ENCODE measurements around the gene BEND6. TPM values are rescaled to one million over a fixed set of nuclear protein-coding genes. Genes with fewer than 3 reads are reported as not detected.
"Not testable (repeated sequence)": the region's sequence is repeated elsewhere in the genome, so short reads cannot be mapped to it uniquely, and the experiment has no call there.

Gene BEND6
- total RNA-seq, 1 experiment from 2014 or later = 0.58 TPM

GRCh38 chr6:57040011-57040410 lies 85.1 kb downstream of the BEND6 start:
- Histone ChIP-seq H3K9me2 (replicated peaks; ENCODE audit: low read length) (no peaks in the 10 kb centered on the region), H3F3A (ENCODE audit: low read length, unreplicated experiment) (no peaks in the 10 kb centered on the region), H3K27ac (ENCODE audit: low read length) (no peak overlapping the region), H3K9me3 (ENCODE audit: low read length) (no peaks in the 10 kb centered on the region), H3K27me3 (ENCODE audit: low read length) (no peaks in the 10 kb centered on the region), H3K4me2 (ENCODE audit: low read length) (no peak overlapping the region), H3K9ac (ENCODE audit: low read length) (no peak overlapping the region), H3K79me2 (ENCODE audit: low read length) (no peaks in the 10 kb centered on the region), H2AFZ (ENCODE audit: low read length) (no peak overlapping the region), H3K36me3 (ENCODE audit: low read depth, low read length) (no peaks in the 10 kb centered on the region), H3K4me1 (ENCODE audit: insufficient read depth, low read length) (no peaks in the 10 kb centered on the region), H3K4me3 (ENCODE audit: low read length) (no peak overlapping the region), H4K20me1 (ENCODE audit: low read length) (no peaks in the 10 kb centered on the region)
- intact Hi-C loops (cut with micrococcal nuclease) = no loop called here
- POLR2A ChIA-PET (ENCODE audit: unreplicated experiment) = no interaction called here
- no TSS peak for BruUV-seq (replicated peaks)
- DNase-seq (peak; percentile 10), ATAC-seq (peak; percentile 46; the same call in 1 of the 2 replicates)
- TF ChIP-seq CTCF (conservative IDR thresholded peaks at IDR 0.05; ENCODE audit: low read depth, low read length) (peak; percentile 35; the same call in 1 of the 2 replicates), EZH2phosphoT487 (IDR thresholded peaks at IDR 0.05; ENCODE audit: borderline replicate concordance, low read length) (no peak)
- CTCF ChIA-PET = no interaction called here

GRCh38 chr6:57044061-57044460 lies 89.2 kb downstream of the BEND6 start:
- ATAC-seq; H3K9ac ChIP-seq (ENCODE audit: low read length); DNase-seq; H3K36me3 ChIP-seq (ENCODE audit: low read depth, low read length); H2AFZ ChIP-seq (ENCODE audit: low read length); H3K9me2 ChIP-seq (replicated peaks; ENCODE audit: low read length); CTCF ChIA-PET; intact Hi-C loops (cut with micrococcal nuclease); H4K20me1 ChIP-seq (ENCODE audit: low read length); H3F3A ChIP-seq (ENCODE audit: low read length, unreplicated experiment); H3K27ac ChIP-seq (ENCODE audit: low read length); H3K9me3 ChIP-seq (ENCODE audit: low read length); BruUV-seq (replicated peaks); POLR2A ChIA-PET (ENCODE audit: unreplicated experiment); H3K4me3 ChIP-seq (ENCODE audit: low read length); H3K4me2 ChIP-seq (ENCODE audit: low read length); H3K27me3 ChIP-seq (ENCODE audit: low read length): not testable (repeated sequence)
- Histone ChIP-seq H3K4me1 (ENCODE audit: insufficient read depth, low read length) (peaks cover 16% of the 10 kb centered on the region), H3K79me2 (ENCODE audit: low read length) (peaks cover 13% of the 10 kb centered on the region)

- CTCF ChIA-PET = no interaction called here
- peaks cover 5% of the 10 kb centered on the region; the same call in 1 of the 2 replicates for H3K36me3 ChIP-seq (ENCODE audit: low read depth, low read length)
Observed at GRCh38 chr6:57044568-57044967, 89.7 kb downstream of the BEND6 start.

GRCh38 chr6:57046332-57047256 lies 91.7 kb downstream of the BEND6 start, which contains the start of gene KIAA1586:
Gene KIAA1586 (plus strand): TSS chr6:57046693. CDS start chr6:57046756, 63 bp downstream.
- H3K27me3 ChIP-seq (ENCODE audit: low read length); H3F3A ChIP-seq (ENCODE audit: low read length, unreplicated experiment); H3K9me3 ChIP-seq (ENCODE audit: low read length); POLR2A ChIA-PET (ENCODE audit: unreplicated experiment); H3K9me2 ChIP-seq (replicated peaks; ENCODE audit: low read length); CTCF ChIA-PET; H3K27ac ChIP-seq (ENCODE audit: low read length); H4K20me1 ChIP-seq (ENCODE audit: low read length): not testable (repeated sequence)
- Histone ChIP-seq H3K4me3 (ENCODE audit: low read length) (peak within 1 kb of the TSS; percentile 72), H3K4me1 (ENCODE audit: insufficient read depth, low read length) (peaks cover 20% of the 10 kb centered on the region), H3K36me3 (ENCODE audit: low read depth, low read length) (peaks cover 14% of the 10 kb centered on the region), H2AFZ (ENCODE audit: low read length) (peak within 1 kb of the TSS; percentile 92), H3K79me2 (ENCODE audit: low read length) (peaks cover 31% of the 10 kb centered on the region), H3K9ac (ENCODE audit: low read length) (peak within 1 kb of the TSS; percentile 69), H3K4me2 (ENCODE audit: low read length) (peak within 1 kb of the TSS; percentile 87)
- TSS peak; percentile 32 for BruUV-seq (replicated peaks)
- intact Hi-C loops (cut with micrococcal nuclease) = loop anchor here (5.0 kb wide), 2 partner anchors 41 to 126 kb away; partner anchors contain the start of gene BAG2
- peak; percentile 98 for ATAC-seq
- peak; percentile 93 for DNase-seq

More at GRCh38 chr6:57044568-57044967, 89.7 kb downstream of the BEND6 start:
- POLR2A ChIA-PET (ENCODE audit: unreplicated experiment) = no interaction called here
- H3K27ac ChIP-seq (ENCODE audit: low read length) = no peak overlapping the region
- DNase-seq (no peak), ATAC-seq (no peak)
- H3K4me2 ChIP-seq (ENCODE audit: low read length) = no peak overlapping the region
- no peak overlapping the region for H3K4me3 ChIP-seq (ENCODE audit: low read length)
- no peak for TF ChIP-seq CTCF (conservative IDR thresholded peaks at IDR 0.05; ENCODE audit: low read depth, low read length)
- BruUV-seq (replicated peaks) = no TSS peak
- no peaks in the 10 kb centered on the region for H4K20me1 ChIP-seq (ENCODE audit: low read length)
- H3K4me1 ChIP-seq (ENCODE audit: insufficient read depth, low read length) = peaks cover 20% of the 10 kb centered on the region
- no peaks in the 10 kb centered on the region for H3K9me2 ChIP-seq (replicated peaks; ENCODE audit: low read length)
- H3K79me2 ChIP-seq (ENCODE audit: low read length) = peaks cover 18% of the 10 kb centered on the region
- H3K27me3 ChIP-seq (ENCODE audit: low read length) = no peaks in the 10 kb centered on the region
- no peaks in the 10 kb centered on the region for H3K9me3 ChIP-seq (ENCODE audit: low read length)
- intact Hi-C loops (cut with micrococcal nuclease) = no loop called here
- H3K9ac ChIP-seq (ENCODE audit: low read length) = no peak overlapping the region
- H2AFZ ChIP-seq (ENCODE audit: low read length) = no peak overlapping the region
- no peaks in the 10 kb centered on the region for H3F3A ChIP-seq (ENCODE audit: low read length, unreplicated experiment)

- H3F3A ChIP-seq (ENCODE audit: low read length, unreplicated experiment); H2AFZ ChIP-seq (ENCODE audit: low read length); H3K27me3 ChIP-seq (ENCODE audit: low read length); H3K4me3 ChIP-seq (ENCODE audit: low read length); BruUV-seq (replicated peaks); POLR2A ChIA-PET (ENCODE audit: unreplicated experiment); DNase-seq; H3K9me2 ChIP-seq (replicated peaks; ENCODE audit: low read length); H4K20me1 ChIP-seq (ENCODE audit: low read length); H3K9ac ChIP-seq (ENCODE audit: low read length); H3K4me2 ChIP-seq (ENCODE audit: low read length); CTCF ChIA-PET; H3K9me3 ChIP-seq (ENCODE audit: low read length); H3K27ac ChIP-seq (ENCODE audit: low read length): not testable (repeated sequence)
- Histone ChIP-seq H3K36me3 (ENCODE audit: low read depth, low read length) (peaks cover 18% of the 10 kb centered on the region), H3K79me2 (ENCODE audit: low read length) (peaks cover 31% of the 10 kb centered on the region), H3K4me1 (ENCODE audit: insufficient read depth, low read length) (peaks cover 20% of the 10 kb centered on the region)
- intact Hi-C loops (cut with micrococcal nuclease) = loop anchor here (5.0 kb wide), 2 partner anchors 40 to 125 kb away; partner anchors contain the start of gene BAG2
- ATAC-seq = peak; percentile 8
Observed at GRCh38 chr6:57047257-57047585, 92.3 kb downstream of the BEND6 start.
